Thoracic aorta (tissue), 2 donors: ENCODE results near the gene FERMT3. TPM values are rescaled to one million over a fixed set of nuclear protein-coding genes. Genes with fewer than 3 reads are reported as not detected.

Experiments used
- ATAC-seq: fragments of 150-250 bp; one replicate; pipeline ENCODE4 v1.8.0; 2017; ENCODE audit warnings: low read depth; ENCODE audit not compliant: insufficient number of reproducible peaks, low FRiP score
- DNase-seq: peaks from one replicate; pipeline ENCODE4 v3.0.0-alpha.2; 2020; ENCODE audit warnings: low spot score
- H3K27ac ChIP-seq, 2 donors: fragments of 200-600 bp; sonication (generic); 1 replicate in 1 of 2; 2 replicates in 1 of 2; pipeline ENCODE4 v1.5.1; 2016; ENCODE audit warnings: mild to moderate bottlenecking in 2 of 2, moderate library complexity in 2 of 2
- H3K27me3 ChIP-seq: fragments of 200-600 bp; sonication (generic); replicated peaks from 2 replicates; pipeline ENCODE4 v1.6.0; 2016; ENCODE audit warnings: mild to moderate bottlenecking; ENCODE audit not compliant: insufficient read depth
- H3K36me3 ChIP-seq: fragments of 200-600 bp; sonication (generic); one replicate; pipeline ENCODE4 v1.5.1; 2016
- H3K4me1 ChIP-seq, 2 donors: fragments of 200-600 bp; sonication (generic); 1 replicate in 1 of 2; 2 replicates in 1 of 2; pipeline versions ENCODE4 v1.5.1 to v1.6.0; 2016; ENCODE audit warnings: low read depth in 2 of 2, mild to moderate bottlenecking in 1 of 2; ENCODE audit not compliant: control insufficient read depth in 1 of 2
- H3K4me3 ChIP-seq: fragments of 200-600 bp; sonication (generic); 2 replicates; pipeline ENCODE4 v1.5.1; 2016; ENCODE audit warnings: mild to moderate bottlenecking
- H3K9me3 ChIP-seq: fragments of 200-600 bp; sonication (generic); 2 replicates; pipeline ENCODE4 v1.5.1; 2016
- total RNA-seq, 2 donors: library from RNA; depleted of rRNA; stranded (reverse); fragments of >200 nt; gene quantifications; one replicate each; pipeline versions ENCODE4 v1.1.0 to v1.2.3, GENCODE V29; 2016
- TF ChIP-seq, protein P1 (sequence below): fragments of 200-600 bp; sonication (generic); IDR thresholded peaks from one replicate; pipeline ENCODE4 v1.5.1; 2019; ENCODE audit warnings: antibody characterized with exemption

FERMT3 gene
- total RNA-seq, 2 donors from 2014 or later = 47.2 to 66.6 TPM

DNA sequence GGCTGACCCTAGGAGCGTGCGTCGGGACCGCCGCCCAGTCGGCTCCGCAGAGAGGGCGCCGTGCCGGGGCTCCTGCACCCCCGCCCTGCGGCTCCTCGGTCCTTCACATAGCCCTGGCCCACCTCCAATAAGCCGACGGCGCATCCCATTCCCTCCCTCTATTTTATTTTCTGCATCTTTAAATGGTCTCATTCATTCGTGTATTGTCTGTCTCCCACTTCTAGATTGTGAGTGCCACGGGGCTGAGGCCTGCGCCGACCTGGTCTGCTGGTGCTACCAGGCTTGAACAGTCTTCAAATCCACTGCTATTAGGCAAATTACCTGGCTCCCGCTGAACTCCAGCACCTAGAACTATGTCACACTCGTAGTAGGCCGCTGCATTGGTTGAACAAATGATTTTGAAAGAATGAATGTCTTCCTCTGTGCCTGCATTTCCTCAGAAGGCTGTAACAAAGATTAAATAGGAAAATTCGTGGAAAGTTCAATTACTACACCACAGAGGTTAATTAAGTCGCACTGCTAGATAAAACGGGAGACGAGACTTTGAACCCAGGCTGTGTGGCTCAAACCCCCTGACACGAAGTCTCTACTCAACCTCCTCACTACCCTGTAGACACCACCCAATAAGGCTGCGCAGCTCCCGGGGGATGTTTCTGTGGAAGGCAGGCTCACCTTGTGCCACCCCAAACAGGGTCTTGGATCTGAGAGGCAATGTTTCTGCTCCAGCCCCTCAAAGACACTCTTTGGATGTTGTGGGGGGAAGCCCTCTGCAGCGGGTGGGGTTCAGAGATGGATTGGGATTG, 41.4 kb downstream of the FERMT3 start:
- TF ChIP-seq, protein P1, sequence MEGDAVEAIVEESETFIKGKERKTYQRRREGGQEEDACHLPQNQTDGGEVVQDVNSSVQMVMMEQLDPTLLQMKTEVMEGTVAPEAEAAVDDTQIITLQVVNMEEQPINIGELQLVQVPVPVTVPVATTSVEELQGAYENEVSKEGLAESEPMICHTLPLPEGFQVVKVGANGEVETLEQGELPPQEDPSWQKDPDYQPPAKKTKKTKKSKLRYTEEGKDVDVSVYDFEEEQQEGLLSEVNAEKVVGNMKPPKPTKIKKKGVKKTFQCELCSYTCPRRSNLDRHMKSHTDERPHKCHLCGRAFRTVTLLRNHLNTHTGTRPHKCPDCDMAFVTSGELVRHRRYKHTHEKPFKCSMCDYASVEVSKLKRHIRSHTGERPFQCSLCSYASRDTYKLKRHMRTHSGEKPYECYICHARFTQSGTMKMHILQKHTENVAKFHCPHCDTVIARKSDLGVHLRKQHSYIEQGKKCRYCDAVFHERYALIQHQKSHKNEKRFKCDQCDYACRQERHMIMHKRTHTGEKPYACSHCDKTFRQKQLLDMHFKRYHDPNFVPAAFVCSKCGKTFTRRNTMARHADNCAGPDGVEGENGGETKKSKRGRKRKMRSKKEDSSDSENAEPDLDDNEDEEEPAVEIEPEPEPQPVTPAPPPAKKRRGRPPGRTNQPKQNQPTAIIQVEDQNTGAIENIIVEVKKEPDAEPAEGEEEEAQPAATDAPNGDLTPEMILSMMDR = no peak
- Histone ChIP-seq H3K4me3 (peak overlapping the region; percentile 98), H3K4me1 (peaks cover 22 to 47% of the 10 kb centered on the region in 2 donors), H3K27ac (peak overlapping the region in 1 of 2 donors; percentile 93), H3K9me3 (no peaks in the 10 kb centered on the region), H3K27me3 (no peaks in the 10 kb centered on the region), H3K36me3 (peaks cover 9% of the 10 kb centered on the region)
- DNase-seq (no peak), ATAC-seq (no peak)

DNA sequence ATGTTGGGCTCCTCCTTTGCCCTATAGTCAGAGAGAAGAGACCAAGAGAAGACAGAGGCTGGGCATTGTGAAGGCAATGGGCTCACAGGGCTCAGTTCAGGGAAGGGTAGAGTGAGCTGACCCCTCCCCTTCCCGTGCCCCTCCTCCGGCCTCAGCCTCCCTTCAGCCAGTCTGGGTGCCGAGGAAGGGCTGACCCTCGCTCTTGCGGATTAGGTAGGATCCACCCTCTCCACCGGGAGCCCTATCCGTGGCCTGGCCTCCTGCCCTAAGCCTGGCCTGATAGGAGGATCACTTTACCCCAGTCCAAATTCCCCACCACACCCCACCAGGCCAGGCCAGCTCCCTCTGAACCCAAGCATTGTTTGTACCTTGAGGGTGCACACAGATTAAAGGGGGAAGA, 42.1 kb downstream of the FERMT3 start:
- no peaks in the 10 kb centered on the region for H3K9me3 ChIP-seq
- peaks cover 27 to 48% of the 10 kb centered on the region in 2 donors for H3K4me1 ChIP-seq
- H3K36me3 ChIP-seq = peaks cover 5% of the 10 kb centered on the region
- no peak overlapping the region for H3K4me3 ChIP-seq
- no peaks in the 10 kb centered on the region for H3K27me3 ChIP-seq
- TF ChIP-seq, protein P1 = no peak
- DNase-seq = no peak
- no peak overlapping the region for H3K27ac ChIP-seq
- ATAC-seq = no peak

DNA sequence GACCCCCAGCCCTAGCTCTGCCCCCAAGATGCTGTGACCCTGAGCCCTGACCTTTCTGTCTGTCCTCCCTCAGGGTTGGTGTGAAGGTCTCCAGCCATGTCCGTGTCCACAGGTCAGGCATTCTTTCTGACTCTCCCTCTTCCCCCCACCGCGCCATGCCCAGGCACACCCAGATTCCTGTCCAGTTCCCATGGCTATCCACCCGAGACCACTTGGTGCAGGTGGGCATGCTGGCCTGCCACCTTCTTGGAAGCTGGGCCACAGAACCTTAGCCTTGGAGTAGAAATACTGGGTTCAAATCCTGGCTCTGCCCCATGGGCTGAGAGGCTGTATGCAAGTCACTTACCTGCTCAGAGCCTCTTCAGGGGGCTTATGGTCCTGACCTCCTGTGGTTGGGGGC, 42.5 kb downstream of the FERMT3 start:
- peaks cover 27 to 52% of the 10 kb centered on the region in 2 donors for H3K4me1 ChIP-seq
- TF ChIP-seq, protein P1 = no peak
- H3K36me3 ChIP-seq = peaks cover under 1% of the 10 kb centered on the region
- no peak overlapping the region for H3K27ac ChIP-seq
- no peak for DNase-seq
- H3K9me3 ChIP-seq = no peaks in the 10 kb centered on the region
- no peaks in the 10 kb centered on the region for H3K27me3 ChIP-seq
- ATAC-seq = no peak
- H3K4me3 ChIP-seq = no peak overlapping the region

DNA sequence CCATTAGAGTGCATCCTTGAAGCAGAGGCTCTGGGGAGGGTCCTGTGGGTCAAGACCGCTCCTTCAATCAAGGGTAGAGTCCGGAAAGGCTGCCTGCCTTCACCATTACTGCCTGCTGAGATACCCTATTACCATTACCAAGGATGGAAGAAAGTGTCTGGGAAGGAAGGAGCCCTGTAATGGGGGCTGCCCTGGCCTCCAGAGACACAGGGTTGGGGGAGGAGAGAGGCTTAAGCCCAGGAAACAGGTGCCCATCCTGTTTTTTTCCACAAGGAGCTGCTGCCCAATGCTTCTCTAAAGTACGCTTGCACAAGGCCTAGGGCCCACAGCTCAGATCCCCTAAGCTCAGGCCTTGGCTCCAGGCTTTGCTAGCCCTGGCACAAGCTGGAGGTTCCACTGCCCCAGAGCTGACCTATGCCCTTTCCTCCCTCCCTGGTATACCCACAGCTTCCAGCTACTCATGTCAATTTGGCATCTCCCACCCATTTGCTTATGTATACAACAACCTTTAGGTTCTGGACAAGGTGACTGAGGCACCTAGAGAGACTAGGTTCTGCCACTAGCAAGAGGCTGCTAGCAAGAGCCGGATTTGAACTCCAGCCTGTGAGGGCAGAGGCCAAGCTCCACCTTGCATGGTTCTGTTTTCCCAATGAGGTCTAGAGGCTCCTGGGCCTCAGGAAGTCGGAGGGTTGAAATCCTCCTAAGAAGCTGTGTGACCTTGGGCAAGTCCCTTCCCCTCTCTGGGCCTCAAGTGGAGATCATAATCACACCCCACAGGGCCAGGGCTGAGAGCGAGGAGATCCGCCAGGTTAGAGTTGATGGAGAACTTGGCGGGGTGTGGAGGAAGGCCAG, 43.3 kb downstream of the FERMT3 start:
- ATAC-seq (no peak), DNase-seq (no peak)
- Histone ChIP-seq H3K27me3 (no peaks in the 10 kb centered on the region), H3K36me3 (no peaks in the 10 kb centered on the region), H3K4me3 (no peak overlapping the region), H3K27ac (no peak overlapping the region), H3K4me1 (peaks cover 26 to 51% of the 10 kb centered on the region in 2 donors), H3K9me3 (no peaks in the 10 kb centered on the region)
- TF ChIP-seq, protein P1 = no peak

DNA sequence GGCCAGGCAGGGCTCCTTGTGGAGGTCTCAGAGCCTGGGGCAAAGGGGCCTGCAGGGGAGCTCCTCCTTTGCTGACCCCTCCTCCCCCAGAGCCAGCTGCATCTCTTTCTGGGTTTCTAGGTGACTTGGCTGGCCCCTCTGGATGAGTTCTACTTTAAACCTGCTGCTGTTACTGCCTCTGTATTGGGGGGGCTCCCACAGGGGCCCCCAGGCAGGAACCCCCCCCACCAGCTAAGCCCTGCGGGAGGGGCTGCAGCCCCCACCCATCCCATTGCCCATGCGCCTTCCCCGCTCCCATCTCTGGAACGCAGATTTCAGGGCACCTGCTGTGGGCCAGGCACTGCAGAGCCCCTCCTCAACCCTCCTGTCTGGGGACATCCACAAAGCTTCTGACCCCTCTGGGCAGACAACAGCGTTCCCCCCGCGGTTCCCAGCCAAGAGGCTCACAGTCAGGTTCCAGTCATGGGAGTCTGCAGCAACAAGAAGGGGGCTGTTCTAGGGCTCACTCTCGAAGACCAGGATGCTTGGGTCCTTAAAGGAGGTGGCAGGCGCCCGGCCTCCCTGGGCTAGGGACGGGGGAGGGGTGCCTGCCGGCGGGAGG, 44.0 kb downstream of the FERMT3 start:
- H3K4me1 ChIP-seq = peaks cover 19 to 44% of the 10 kb centered on the region in 2 donors
- TF ChIP-seq, protein P1 = no peak
- peaks cover 5% of the 10 kb centered on the region for H3K36me3 ChIP-seq
- DNase-seq (no peak), ATAC-seq (no peak)
- peak overlapping the region; percentile 82 for H3K4me3 ChIP-seq
- H3K9me3 ChIP-seq = no peaks in the 10 kb centered on the region
- no peaks in the 10 kb centered on the region for H3K27me3 ChIP-seq
- H3K27ac ChIP-seq = no peak overlapping the region
